SK-N-SH treated with all-trans-retinoic acid at 6 μM for 48 hours (cell line): Measurements from ENCODE around the gene OR13F1.

Source experiments
- ATAC-seq: fragments of 200-7000 bp; cut with Tn5 transposase; 3 replicates; pipeline ENCODE4 v1.9.1; 2020; ENCODE audit warnings: mild to moderate bottlenecking, moderate library complexity
- ARNTL ChIP-seq: fragments of 450-650 bp; formaldehyde crosslinking; IDR thresholded peaks from 2 replicates; pipeline ENCODE4 v1.5.0; 2020; ENCODE audit warnings: low read depth, mild to moderate bottlenecking, moderate library complexity, borderline replicate concordance
- CSDC2 ChIP-seq: fragments of 250-450 bp; sonication (Bioruptor Pico); IDR thresholded peaks from 2 replicates; pipeline ENCODE4 v1.5.0; 2020; ENCODE audit warnings: mild to moderate bottlenecking, moderate library complexity
- ESRRG ChIP-seq: fragments of 250-450 bp; sonication (Bioruptor Pico); IDR thresholded peaks from 2 replicates; pipeline ENCODE4 v1.6.1; 2021; ENCODE audit warnings: mild to moderate bottlenecking
- GLIS3 ChIP-seq: fragments of 250-450 bp; sonication (Bioruptor Pico); IDR thresholded peaks from 2 replicates; pipeline ENCODE4 v1.5.0; 2020; ENCODE audit warnings: mild to moderate bottlenecking, moderate library complexity
- OSR1 ChIP-seq: fragments of 250-450 bp; sonication (Bioruptor Pico); IDR thresholded peaks from 2 replicates; pipeline ENCODE4 v1.8.0; 2022; ENCODE audit warnings: moderate library complexity, mild to moderate bottlenecking, inconsistent platforms
- PATZ1 ChIP-seq: fragments of 250-450 bp; sonication (Bioruptor Pico); IDR thresholded peaks from 2 replicates; pipeline ENCODE4 v1.8.0; 2020; ENCODE audit warnings: mild to moderate bottlenecking, moderate library complexity, borderline replicate concordance
- PPARA ChIP-seq: fragments of 250-450 bp; sonication (Bioruptor Pico); IDR thresholded peaks from 2 replicates; pipeline ENCODE4 v1.5.0; 2020; ENCODE audit warnings: mild to moderate bottlenecking, borderline replicate concordance
- RARB ChIP-seq: fragments of 250-450 bp; sonication (Bioruptor Pico); IDR thresholded peaks from 2 replicates; pipeline ENCODE4 v1.8.0; 2021; ENCODE audit warnings: mild to moderate bottlenecking, moderate library complexity
- TOX ChIP-seq: fragments of 250-450 bp; sonication (Bioruptor Pico); IDR thresholded peaks from 2 replicates; pipeline ENCODE4 v1.8.0; 2021; ENCODE audit warnings: mild to moderate bottlenecking, moderate library complexity, borderline replicate concordance
- TSHZ2 ChIP-seq: fragments of 250-450 bp; sonication (Bioruptor Pico); IDR thresholded peaks from 2 replicates; pipeline ENCODE4 v1.5.0; 2020; ENCODE audit warnings: mild to moderate bottlenecking, moderate library complexity
- ZFP30 ChIP-seq: fragments of 450-650 bp; formaldehyde crosslinking; IDR thresholded peaks from 2 replicates; pipeline ENCODE4 v1.5.0; 2022; ENCODE audit warnings: mild to moderate bottlenecking, moderate library complexity
- ZNF565 ChIP-seq: fragments of 450-650 bp; formaldehyde crosslinking; conservative IDR thresholded peaks from 2 replicates; pipeline ENCODE4 v1.5.0; 2020; ENCODE audit warnings: low read depth, mild to moderate bottlenecking, moderate library complexity
- TF ChIP-seq, protein P1 (sequence below): fragments of 250-450 bp; sonication (Bioruptor Pico); IDR thresholded peaks from 2 replicates; pipeline ENCODE4 v1.5.1; 2021; ENCODE audit warnings: mild to moderate bottlenecking, moderate library complexity
- TF ChIP-seq, protein P2 (sequence below): fragments of 250-450 bp; sonication (Bioruptor Pico); IDR thresholded peaks from 2 replicates; pipeline ENCODE4 v1.8.0; 2021; ENCODE audit warnings: low read depth, mild to moderate bottlenecking, moderate library complexity, borderline replicate concordance

Gene OR13F1

GRCh38 chr9:104482921-104483570 is 21.0 kb upstream of the OR13F1 start:
- no peak for ATAC-seq
- no peak for TF ChIP-seq ARNTL (CRISPR knock-in tag)
- no peak for TF ChIP-seq CSDC2
- TF ChIP-seq, protein P1, sequence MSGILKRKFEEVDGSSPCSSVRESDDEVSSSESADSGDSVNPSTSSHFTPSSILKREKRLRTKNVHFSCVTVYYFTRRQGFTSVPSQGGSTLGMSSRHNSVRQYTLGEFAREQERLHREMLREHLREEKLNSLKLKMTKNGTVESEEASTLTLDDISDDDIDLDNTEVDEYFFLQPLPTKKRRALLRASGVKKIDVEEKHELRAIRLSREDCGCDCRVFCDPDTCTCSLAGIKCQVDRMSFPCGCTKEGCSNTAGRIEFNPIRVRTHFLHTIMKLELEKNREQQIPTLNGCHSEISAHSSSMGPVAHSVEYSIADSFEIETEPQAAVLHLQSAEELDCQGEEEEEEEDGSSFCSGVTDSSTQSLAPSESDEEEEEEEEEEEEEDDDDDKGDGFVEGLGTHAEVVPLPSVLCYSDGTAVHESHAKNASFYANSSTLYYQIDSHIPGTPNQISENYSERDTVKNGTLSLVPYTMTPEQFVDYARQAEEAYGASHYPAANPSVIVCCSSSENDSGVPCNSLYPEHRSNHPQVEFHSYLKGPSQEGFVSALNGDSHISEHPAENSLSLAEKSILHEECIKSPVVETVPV (CRISPR knock-in tag) = no peak
- no peak for TF ChIP-seq ZFP30 (CRISPR knock-in tag)
- no peak for TF ChIP-seq TSHZ2 (CRISPR knock-in tag)
- no peak for TF ChIP-seq OSR1 (CRISPR knock-in tag)
- no peak for TF ChIP-seq TOX (CRISPR knock-in tag)
- no peak for TF ChIP-seq PATZ1 (CRISPR knock-in tag)
- TF ChIP-seq GLIS3 (CRISPR knock-in tag) = no peak
- TF ChIP-seq RARB (CRISPR knock-in tag) = no peak
- TF ChIP-seq, all 23 proteins: peak for 0

- TF ChIP-seq GLIS3 (CRISPR knock-in tag) = no peak
- TF ChIP-seq RARB (CRISPR knock-in tag) = no peak
- TF ChIP-seq, all 23 proteins: peak for 0
- no peak for ATAC-seq
Observed at GRCh38 chr9:104485014-104485413, 19.0 kb upstream of the OR13F1 start.

- ATAC-seq = peak; percentile 47; the same call in 2 of the 3 replicates
- TF ChIP-seq ZNF565 (CRISPR knock-in tag) (no peak), PATZ1 (CRISPR knock-in tag) (no peak), OSR1 (CRISPR knock-in tag) (no peak), ESRRG (no peak), GLIS3 (CRISPR knock-in tag) (no peak), ZFP30 (CRISPR knock-in tag) (no peak), PPARA (CRISPR knock-in tag) (no peak), TOX (CRISPR knock-in tag) (no peak), TSHZ2 (CRISPR knock-in tag) (no peak)
- TF ChIP-seq, protein P2, sequence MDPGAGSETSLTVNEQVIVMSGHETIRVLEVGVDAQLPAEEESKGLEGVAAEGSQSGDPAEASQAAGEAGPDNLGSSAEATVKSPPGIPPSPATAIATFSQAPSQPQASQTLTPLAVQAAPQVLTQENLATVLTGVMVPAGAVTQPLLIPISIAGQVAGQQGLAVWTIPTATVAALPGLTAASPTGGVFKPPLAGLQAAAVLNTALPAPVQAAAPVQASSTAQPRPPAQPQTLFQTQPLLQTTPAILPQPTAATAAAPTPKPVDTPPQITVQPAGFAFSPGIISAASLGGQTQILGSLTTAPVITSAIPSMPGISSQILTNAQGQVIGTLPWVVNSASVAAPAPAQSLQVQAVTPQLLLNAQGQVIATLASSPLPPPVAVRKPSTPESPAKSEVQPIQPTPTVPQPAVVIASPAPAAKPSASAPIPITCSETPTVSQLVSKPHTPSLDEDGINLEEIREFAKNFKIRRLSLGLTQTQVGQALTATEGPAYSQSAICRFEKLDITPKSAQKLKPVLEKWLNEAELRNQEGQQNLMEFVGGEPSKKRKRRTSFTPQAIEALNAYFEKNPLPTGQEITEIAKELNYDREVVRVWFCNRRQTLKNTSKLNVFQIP (CRISPR knock-in tag) = no peak
Observed at GRCh38 chr9:104494808-104495207, 9.3 kb upstream of the OR13F1 start.
